Astrocyte (in vitro differentiated cells and primary cell): ENCODE data around the gene CARD14.

Experiments
- EZH2 ChIP-seq: IDR thresholded peaks from 2 replicates; pipeline ENCODE4 v1.6.1; 2012; ENCODE audit warnings: mild to moderate bottlenecking, low read length, inconsistent platforms; ENCODE audit not compliant: insufficient read depth
- TF ChIP-seq, protein P1 (sequence below): IDR thresholded peaks from 2 replicates; pipeline ENCODE4 v1.5.1; 2011; ENCODE audit warnings: low read depth, mild to moderate bottlenecking, inconsistent platforms, low read length, moderate library complexity; ENCODE audit not compliant: insufficient read depth

DNA sequence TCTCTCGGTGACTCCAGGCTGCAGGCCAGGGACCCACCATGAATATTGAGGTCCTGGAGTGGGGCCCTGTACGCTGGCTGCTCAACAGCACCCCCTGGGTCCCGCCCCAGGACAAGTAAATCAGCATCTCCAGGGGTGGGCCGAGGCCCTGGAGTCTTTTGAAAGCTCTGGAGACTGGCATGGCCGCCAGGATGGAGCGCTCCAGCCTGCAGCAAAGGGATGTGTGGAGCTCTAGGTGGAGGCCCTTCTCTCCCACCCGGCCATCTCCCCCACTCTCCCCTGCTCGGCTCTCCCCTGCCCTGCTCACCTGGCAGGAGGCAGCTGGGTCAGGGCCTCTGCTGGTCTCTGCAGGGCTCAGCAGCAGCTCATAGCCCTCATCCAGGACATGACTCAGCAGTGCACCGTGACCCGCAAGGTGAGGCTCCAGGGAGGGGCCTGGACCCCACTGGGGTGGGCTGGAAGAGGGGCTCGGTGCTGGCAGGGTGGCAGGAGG lies 33.7 kb downstream of the CARD14 start:
- TF ChIP-seq, protein P1, sequence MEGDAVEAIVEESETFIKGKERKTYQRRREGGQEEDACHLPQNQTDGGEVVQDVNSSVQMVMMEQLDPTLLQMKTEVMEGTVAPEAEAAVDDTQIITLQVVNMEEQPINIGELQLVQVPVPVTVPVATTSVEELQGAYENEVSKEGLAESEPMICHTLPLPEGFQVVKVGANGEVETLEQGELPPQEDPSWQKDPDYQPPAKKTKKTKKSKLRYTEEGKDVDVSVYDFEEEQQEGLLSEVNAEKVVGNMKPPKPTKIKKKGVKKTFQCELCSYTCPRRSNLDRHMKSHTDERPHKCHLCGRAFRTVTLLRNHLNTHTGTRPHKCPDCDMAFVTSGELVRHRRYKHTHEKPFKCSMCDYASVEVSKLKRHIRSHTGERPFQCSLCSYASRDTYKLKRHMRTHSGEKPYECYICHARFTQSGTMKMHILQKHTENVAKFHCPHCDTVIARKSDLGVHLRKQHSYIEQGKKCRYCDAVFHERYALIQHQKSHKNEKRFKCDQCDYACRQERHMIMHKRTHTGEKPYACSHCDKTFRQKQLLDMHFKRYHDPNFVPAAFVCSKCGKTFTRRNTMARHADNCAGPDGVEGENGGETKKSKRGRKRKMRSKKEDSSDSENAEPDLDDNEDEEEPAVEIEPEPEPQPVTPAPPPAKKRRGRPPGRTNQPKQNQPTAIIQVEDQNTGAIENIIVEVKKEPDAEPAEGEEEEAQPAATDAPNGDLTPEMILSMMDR, result no peak
- no peak for TF ChIP-seq EZH2
